Panc1 (cell line): ENCODE results near the gene YBX1.

Source experiments
- CTCF ChIP-seq: fragments of 450-650 bp; IDR thresholded peaks from 2 replicates; pipeline ENCODE4 v1.5.1; 2017; ENCODE audit warnings: mild to moderate bottlenecking
- POLR2AphosphoS5 ChIP-seq: IDR thresholded peaks from 2 replicates; pipeline ENCODE4 v1.6.1; 2012; ENCODE audit warnings: mild to moderate bottlenecking, low read depth, low read length, moderate library complexity
- REST ChIP-seq, 2 experiments: IDR thresholded peaks; 2 replicates each; pipeline ENCODE4 v1.6.1; 2011 to 2012; ENCODE audit warnings: low read depth in 2 of 2, control low read depth in 1 of 2, low read length in 1 of 2, mild to moderate bottlenecking in 1 of 2, moderate library complexity in 1 of 2; ENCODE audit not compliant: insufficient read depth in 1 of 2

DNA sequence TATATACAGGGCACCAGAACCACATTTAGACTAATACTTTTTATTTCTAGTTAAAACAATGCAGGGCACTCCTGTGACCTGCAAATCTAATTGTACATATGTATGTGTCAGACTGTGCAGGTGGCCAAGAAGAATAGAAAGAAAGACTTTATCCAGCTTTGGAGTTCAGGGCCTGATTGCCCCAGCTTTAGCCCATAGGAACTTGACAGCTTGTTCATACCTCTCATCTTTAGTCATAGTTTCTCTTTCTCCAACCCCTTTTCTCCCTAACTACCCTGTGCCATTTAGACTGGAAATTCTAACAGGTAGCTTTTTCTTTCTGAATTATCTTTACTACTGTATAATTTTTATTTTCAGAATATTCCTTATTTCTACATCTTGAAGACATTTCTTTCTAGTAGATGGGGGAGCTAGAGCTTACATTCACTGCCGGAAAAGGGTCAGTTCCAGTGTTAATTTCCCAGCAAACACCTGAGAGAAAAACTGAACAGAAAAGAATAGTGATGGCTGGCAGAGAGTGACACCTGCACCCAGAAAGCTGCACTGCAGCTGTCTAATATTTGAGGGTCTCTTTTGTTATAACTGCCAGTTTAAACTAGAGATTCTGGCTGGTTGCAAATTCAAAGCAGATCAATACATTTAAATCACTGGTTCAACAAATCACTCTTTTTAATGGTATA is 8.4 kb downstream of the YBX1 start:
- TF ChIP-seq CTCF (peak; percentile 28; the same call in 1 of the 2 replicates), POLR2AphosphoS5 (no peak), REST (IDR thresholded peaks at IDR 0.05; ENCODE audit: insufficient read depth in 1 of 2, low read depth in 2 of 2, low read length in 1 of 2) (no peak)
